GM10266 (cell line): ENCODE results near the gene SPEM3.

ENCODE experiments used
- DNase-seq: peaks from one replicate; pipeline ENCODE4 v3.0.0; 2012; ENCODE audit errors: extremely low spot score
- TF ChIP-seq, protein P1 (sequence below): IDR thresholded peaks from 2 replicates; pipeline ENCODE4 v1.5.1; 2012; ENCODE audit warnings: mild to moderate bottlenecking, low read depth; ENCODE audit not compliant: control insufficient read depth, insufficient read depth; ENCODE audit errors: missing control alignments

Gene SPEM3

GRCh38 chr17:7415784-7416183 is 12.9 kb upstream of the SPEM3 start:
- TF ChIP-seq, protein P1, sequence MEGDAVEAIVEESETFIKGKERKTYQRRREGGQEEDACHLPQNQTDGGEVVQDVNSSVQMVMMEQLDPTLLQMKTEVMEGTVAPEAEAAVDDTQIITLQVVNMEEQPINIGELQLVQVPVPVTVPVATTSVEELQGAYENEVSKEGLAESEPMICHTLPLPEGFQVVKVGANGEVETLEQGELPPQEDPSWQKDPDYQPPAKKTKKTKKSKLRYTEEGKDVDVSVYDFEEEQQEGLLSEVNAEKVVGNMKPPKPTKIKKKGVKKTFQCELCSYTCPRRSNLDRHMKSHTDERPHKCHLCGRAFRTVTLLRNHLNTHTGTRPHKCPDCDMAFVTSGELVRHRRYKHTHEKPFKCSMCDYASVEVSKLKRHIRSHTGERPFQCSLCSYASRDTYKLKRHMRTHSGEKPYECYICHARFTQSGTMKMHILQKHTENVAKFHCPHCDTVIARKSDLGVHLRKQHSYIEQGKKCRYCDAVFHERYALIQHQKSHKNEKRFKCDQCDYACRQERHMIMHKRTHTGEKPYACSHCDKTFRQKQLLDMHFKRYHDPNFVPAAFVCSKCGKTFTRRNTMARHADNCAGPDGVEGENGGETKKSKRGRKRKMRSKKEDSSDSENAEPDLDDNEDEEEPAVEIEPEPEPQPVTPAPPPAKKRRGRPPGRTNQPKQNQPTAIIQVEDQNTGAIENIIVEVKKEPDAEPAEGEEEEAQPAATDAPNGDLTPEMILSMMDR, result no peak
- DNase-seq, result no peak

- no peak for DNase-seq
- TF ChIP-seq, protein P1, result peak; percentile 15
These were observed 12.3 kb upstream of the SPEM3 start for GRCh38 chr17:7416323-7416722.

GRCh38 chr17:7417056-7417655 is 11.5 kb upstream of the SPEM3 start:
- TF ChIP-seq, protein P1, result no peak
- no peak for DNase-seq

GRCh38 chr17:7418472-7419152 is 10.0 kb upstream of the SPEM3 start:
- DNase-seq, result no peak
- TF ChIP-seq, protein P1, result no peak

GRCh38 chr17:7419819-7420610 is 8.6 kb upstream of the SPEM3 start, which contains the start of gene SPEM1:
Gene SPEM1 (plus strand): TSS chr17:7420324. CDS start chr17:7420385, 61 bp downstream.
- TF ChIP-seq, protein P1, result no peak
- no peak for DNase-seq

GRCh38 chr17:7421186-7421585 is 7.5 kb upstream of the SPEM3 start:
- DNase-seq, result no peak
- TF ChIP-seq, protein P1, result no peak

- TF ChIP-seq, protein P1, result no peak
These were observed 5.0 kb upstream of the SPEM3 start for GRCh38 chr17:7423679-7424078.

More at GRCh38 chr17:7423679-7424078, 5.0 kb upstream of the SPEM3 start:
- DNase-seq, result no peak
